Ishikawa (cell line): Measurements from ENCODE around the gene DENND1A.

Source experiments
- CEBPB ChIP-seq: IDR thresholded peaks from 2 replicates; pipeline ENCODE4 v1.6.1; 2012
- CREB1 ChIP-seq: IDR thresholded peaks from 2 replicates; pipeline ENCODE4 v1.6.1; 2012; ENCODE audit warnings: low read depth
- EGR1 ChIP-seq: IDR thresholded peaks from 2 replicates; pipeline ENCODE4 v1.6.1; 2012
- EP300 ChIP-seq: IDR thresholded peaks from 2 replicates; pipeline ENCODE4 v1.6.1; 2012; ENCODE audit warnings: borderline replicate concordance
- FOXM1 ChIP-seq: IDR thresholded peaks from 2 replicates; pipeline ENCODE4 v1.6.1; 2012; ENCODE audit warnings: low read depth, borderline replicate concordance
- NFIC ChIP-seq: IDR thresholded peaks from 2 replicates; pipeline ENCODE4 v1.6.1; 2012
- RAD21 ChIP-seq: IDR thresholded peaks from 2 replicates; pipeline ENCODE4 v1.6.1; 2012; ENCODE audit warnings: low read depth
- TAF1 ChIP-seq: IDR thresholded peaks from 2 replicates; pipeline ENCODE4 v1.6.1; 2012; ENCODE audit warnings: low read depth, mild to moderate bottlenecking
- TCF12 ChIP-seq: IDR thresholded peaks from 2 replicates; pipeline ENCODE4 v1.6.1; 2012; ENCODE audit warnings: low read depth
- TEAD4 ChIP-seq: IDR thresholded peaks from 2 replicates; pipeline ENCODE4 v1.6.1; 2012
- YY1 ChIP-seq: IDR thresholded peaks from 2 replicates; pipeline ENCODE4 v1.6.1; 2012; ENCODE audit warnings: low read depth
- ZBTB7A ChIP-seq: IDR thresholded peaks from 2 replicates; pipeline ENCODE4 v1.6.1; 2012; ENCODE audit warnings: low read depth
- TF ChIP-seq, protein P1 (sequence below): IDR thresholded peaks from 2 replicates; pipeline ENCODE4 v1.6.1; 2012
- TF ChIP-seq, protein P2 (sequence below): IDR thresholded peaks from 2 replicates; pipeline ENCODE4 v1.6.1; 2012
- TF ChIP-seq, protein P3 (sequence below): IDR thresholded peaks from 2 replicates; pipeline ENCODE4 v1.6.1; 2012; ENCODE audit warnings: low read depth, mild to moderate bottlenecking

DENND1A gene

DNA sequence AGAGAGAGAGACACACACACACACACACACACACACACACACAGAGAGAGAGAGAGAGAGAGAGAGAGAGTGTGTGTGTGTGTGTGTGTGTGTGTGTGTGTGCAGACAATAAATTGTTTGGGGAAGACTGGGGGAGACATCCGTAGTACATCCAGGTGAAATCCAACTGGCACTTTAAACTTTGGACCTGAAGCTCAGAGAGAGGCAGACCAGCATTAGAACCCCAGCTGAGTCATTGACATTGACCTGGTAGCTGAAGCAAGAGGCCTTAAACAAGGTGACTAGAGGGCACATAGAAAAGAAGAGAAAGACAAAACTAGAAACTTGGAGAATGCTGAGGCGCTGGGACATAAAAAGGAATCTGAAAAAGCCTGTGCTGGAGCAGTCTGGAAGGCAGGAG is 322.4 kb downstream of the DENND1A start:
- no peak for TF ChIP-seq YY1
- TF ChIP-seq, protein P1, sequence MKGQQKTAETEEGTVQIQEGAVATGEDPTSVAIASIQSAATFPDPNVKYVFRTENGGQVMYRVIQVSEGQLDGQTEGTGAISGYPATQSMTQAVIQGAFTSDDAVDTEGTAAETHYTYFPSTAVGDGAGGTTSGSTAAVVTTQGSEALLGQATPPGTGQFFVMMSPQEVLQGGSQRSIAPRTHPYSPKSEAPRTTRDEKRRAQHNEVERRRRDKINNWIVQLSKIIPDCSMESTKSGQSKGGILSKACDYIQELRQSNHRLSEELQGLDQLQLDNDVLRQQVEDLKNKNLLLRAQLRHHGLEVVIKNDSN = no peak
- no peak for TF ChIP-seq RAD21
- TF ChIP-seq NFIC = no peak
- TF ChIP-seq CEBPB = no peak
- TF ChIP-seq, protein P2, sequence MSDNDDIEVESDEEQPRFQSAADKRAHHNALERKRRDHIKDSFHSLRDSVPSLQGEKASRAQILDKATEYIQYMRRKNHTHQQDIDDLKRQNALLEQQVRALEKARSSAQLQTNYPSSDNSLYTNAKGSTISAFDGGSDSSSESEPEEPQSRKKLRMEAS = no peak
- no peak for TF ChIP-seq EP300
- TF ChIP-seq EGR1 = no peak
- TF ChIP-seq ZBTB7A = no peak
- TF ChIP-seq TCF12 = no peak

DNA sequence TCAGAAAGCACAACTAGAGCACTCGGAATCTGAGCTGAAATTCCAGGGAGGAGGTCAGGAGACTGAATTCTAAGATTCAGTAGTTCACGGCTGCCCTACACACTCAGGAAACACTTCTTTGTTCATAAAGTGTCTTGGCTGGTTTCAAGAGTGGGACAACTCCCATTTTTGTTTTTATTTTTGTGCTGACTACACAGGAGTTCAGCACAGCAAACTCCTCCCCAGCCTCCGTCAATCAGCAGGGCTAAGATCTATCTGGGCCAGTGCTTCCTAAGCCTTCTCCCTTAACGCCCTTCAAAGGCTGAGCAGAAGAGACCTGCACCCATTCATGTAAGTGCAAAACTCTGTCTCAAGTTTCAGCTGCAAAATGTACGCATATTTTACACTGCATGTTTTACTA is 323.8 kb downstream of the DENND1A start:
- TF ChIP-seq CREB1 (no peak), ZBTB7A (no peak), EGR1 (no peak), TAF1 (no peak), RAD21 (no peak), FOXM1 (no peak), TCF12 (no peak), TEAD4 (no peak), YY1 (no peak), CEBPB (no peak), NFIC (no peak), EP300 (no peak)
- TF ChIP-seq, protein P2 = no peak
- TF ChIP-seq, protein P3, sequence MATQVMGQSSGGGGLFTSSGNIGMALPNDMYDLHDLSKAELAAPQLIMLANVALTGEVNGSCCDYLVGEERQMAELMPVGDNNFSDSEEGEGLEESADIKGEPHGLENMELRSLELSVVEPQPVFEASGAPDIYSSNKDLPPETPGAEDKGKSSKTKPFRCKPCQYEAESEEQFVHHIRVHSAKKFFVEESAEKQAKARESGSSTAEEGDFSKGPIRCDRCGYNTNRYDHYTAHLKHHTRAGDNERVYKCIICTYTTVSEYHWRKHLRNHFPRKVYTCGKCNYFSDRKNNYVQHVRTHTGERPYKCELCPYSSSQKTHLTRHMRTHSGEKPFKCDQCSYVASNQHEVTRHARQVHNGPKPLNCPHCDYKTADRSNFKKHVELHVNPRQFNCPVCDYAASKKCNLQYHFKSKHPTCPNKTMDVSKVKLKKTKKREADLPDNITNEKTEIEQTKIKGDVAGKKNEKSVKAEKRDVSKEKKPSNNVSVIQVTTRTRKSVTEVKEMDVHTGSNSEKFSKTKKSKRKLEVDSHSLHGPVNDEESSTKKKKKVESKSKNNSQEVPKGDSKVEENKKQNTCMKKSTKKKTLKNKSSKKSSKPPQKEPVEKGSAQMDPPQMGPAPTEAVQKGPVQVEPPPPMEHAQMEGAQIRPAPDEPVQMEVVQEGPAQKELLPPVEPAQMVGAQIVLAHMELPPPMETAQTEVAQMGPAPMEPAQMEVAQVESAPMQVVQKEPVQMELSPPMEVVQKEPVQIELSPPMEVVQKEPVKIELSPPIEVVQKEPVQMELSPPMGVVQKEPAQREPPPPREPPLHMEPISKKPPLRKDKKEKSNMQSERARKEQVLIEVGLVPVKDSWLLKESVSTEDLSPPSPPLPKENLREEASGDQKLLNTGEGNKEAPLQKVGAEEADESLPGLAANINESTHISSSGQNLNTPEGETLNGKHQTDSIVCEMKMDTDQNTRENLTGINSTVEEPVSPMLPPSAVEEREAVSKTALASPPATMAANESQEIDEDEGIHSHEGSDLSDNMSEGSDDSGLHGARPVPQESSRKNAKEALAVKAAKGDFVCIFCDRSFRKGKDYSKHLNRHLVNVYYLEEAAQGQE = no peak
- TF ChIP-seq, protein P1 = no peak

DNA sequence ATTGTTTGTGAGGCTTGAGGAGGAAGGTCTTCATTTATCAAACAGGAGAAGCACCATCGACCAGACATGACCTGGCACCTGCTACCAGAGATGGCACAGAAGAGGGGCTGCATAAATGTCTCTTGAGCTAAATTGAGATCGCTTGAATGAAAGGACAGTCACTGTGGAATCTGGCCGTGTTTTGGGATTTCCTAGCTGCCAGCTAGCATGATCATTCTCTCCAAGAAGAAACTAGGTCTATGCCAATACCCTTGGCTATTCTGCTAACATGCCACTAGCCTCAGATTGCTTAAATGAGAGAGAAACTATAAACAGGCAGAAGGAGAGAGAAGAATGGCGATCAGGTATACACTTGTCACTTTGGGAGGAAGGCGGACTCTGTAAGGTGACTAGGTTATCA is 324.6 kb downstream of the DENND1A start:
- TF ChIP-seq, protein P3 = no peak
- TF ChIP-seq TEAD4 (no peak), TCF12 (no peak), RAD21 (no peak), CREB1 (no peak), EP300 (no peak), EGR1 (no peak), NFIC (no peak)
- TF ChIP-seq, protein P1 = no peak

DNA sequence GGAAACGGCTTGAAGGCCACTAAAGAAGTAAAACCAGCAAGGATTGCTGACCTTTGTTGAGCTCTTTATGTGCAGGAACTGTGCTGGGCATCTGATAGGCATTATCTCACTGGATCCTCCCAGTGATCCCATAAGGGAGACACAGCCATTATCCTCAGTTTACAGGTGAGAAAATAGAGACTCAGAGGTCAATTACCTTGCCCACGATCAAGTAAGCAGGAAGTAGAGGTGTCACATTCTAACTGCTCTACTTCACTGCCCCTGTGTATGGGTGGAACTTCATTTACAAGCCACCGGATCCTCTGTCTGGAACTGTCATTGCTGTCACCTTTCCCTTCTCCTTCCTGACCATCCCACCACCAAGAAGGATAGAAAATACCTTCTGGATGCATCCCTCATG is 325.1 kb downstream of the DENND1A start:
- TF ChIP-seq RAD21 (no peak), NFIC (no peak), TEAD4 (no peak), ZBTB7A (no peak), FOXM1 (no peak), CREB1 (no peak), TAF1 (no peak), CEBPB (no peak), TCF12 (no peak), EGR1 (no peak), EP300 (no peak), YY1 (no peak)
- TF ChIP-seq, protein P1 = no peak
- TF ChIP-seq, protein P3 = no peak
- TF ChIP-seq, protein P2 = no peak
